Bronchus fibroblast of lung (primary cell): ENCODE data around the gene TRIAP1. TPM values are rescaled to one million over a fixed set of nuclear protein-coding genes. Genes with fewer than 3 reads are reported as not detected.

Source experiments
- total RNA-seq: library from RNA; depleted of rRNA; stranded (reverse); fragments of >200 nt; gene quantifications from 2 replicates; pipeline ENCODE4 v1.2.3, GENCODE V29; 2015

The TRIAP1 gene
- 27.8 and 34.6 TPM in 2 replicates for total RNA-seq

GRCh38 chr12:120445911-120446843 is at the start of gene TRIAP1, which contains the start of gene GATC:
TSS of gene TRIAP1 (minus strand) at chr12:120446384. CDS start at chr12:120446372, 12 bp downstream.
TSS of gene GATC (plus strand) at chr12:120446444. CDS start at chr12:120446481, 37 bp downstream.

GRCh38 chr12:120469450-120470149 is 23.4 kb upstream of the TRIAP1 start, which contains the start of gene SRSF9:
TSS of gene SRSF9 (minus strand) at chr12:120469748. CDS start at chr12:120469609, 139 bp downstream.

GRCh38 chr12:120437735-120438494 is 8.3 kb downstream of the TRIAP1 start, which contains the start of gene COX6A1:
TSS of gene COX6A1 (plus strand) at chr12:120438113. CDS start at chr12:120438127, 14 bp downstream.

Other genes starting within 250 kb of the TRIAP1 start
- gene RPLP0, start 245.3 kb downstream of the TRIAP1 start, total RNA-seq, result 6,662 and 7,212 TPM in 2 replicates
- 72.0 and 74.5 TPM in 2 replicates for gene PXN, start 180.7 kb downstream of the TRIAP1 start, total RNA-seq
- gene RNU4-2, start 154.5 kb downstream of the TRIAP1 start, total RNA-seq, result under 0.01 TPM in 2 replicates
- gene RNU4-1, start 153.1 kb downstream of the TRIAP1 start, total RNA-seq, result under 0.01 TPM in 2 replicates
- gene SIRT4, start 144.1 kb downstream of the TRIAP1 start, total RNA-seq, result 0.59 and 1.5 TPM in 2 replicates
- not detected in 2 replicates for gene PLA2G1B, start 118.6 kb downstream of the TRIAP1 start, total RNA-seq
- gene MSI1, start 77.2 kb downstream of the TRIAP1 start, total RNA-seq, result 0.17 and 0.30 TPM in 2 replicates
- 821 and 928 TPM in 2 replicates for gene COX6A1, start 8.3 kb downstream of the TRIAP1 start, total RNA-seq
- gene GATC, start 60 bp upstream of the TRIAP1 start, total RNA-seq, result 16.1 and 18.3 TPM in 2 replicates
- gene SRSF9, start 23.4 kb upstream of the TRIAP1 start, total RNA-seq, result 97.1 and 100 TPM in 2 replicates
- 357 and 400 TPM in 2 replicates for gene DYNLL1, start 49.7 kb upstream of the TRIAP1 start, total RNA-seq
- gene COQ5, start 82.8 kb upstream of the TRIAP1 start, total RNA-seq, result 27.1 and 27.6 TPM in 2 replicates
- 74.3 and 86.5 TPM in 2 replicates for gene RNF10, start 88.0 kb upstream of the TRIAP1 start, total RNA-seq
- gene POP5, start 135.0 kb upstream of the TRIAP1 start, total RNA-seq, result 49.4 and 54.8 TPM in 2 replicates
- under 0.01 TPM in 1 of 2 replicates, not detected in the other for gene CABP1, start 194.2 kb upstream of the TRIAP1 start, total RNA-seq
- 64.1 and 67.8 TPM in 2 replicates for gene MLEC, start 240.8 kb upstream of the TRIAP1 start, total RNA-seq